Embryonic facial prominence (tissue), 1 donor: ENCODE measurements around the gene IL11RA.

ENCODE experiments used
- DNase-seq: peaks from one replicate; pipeline ENCODE4 v3.0.0-alpha.2; 2016; ENCODE audit errors: extremely low spot score

The IL11RA gene

DNA sequence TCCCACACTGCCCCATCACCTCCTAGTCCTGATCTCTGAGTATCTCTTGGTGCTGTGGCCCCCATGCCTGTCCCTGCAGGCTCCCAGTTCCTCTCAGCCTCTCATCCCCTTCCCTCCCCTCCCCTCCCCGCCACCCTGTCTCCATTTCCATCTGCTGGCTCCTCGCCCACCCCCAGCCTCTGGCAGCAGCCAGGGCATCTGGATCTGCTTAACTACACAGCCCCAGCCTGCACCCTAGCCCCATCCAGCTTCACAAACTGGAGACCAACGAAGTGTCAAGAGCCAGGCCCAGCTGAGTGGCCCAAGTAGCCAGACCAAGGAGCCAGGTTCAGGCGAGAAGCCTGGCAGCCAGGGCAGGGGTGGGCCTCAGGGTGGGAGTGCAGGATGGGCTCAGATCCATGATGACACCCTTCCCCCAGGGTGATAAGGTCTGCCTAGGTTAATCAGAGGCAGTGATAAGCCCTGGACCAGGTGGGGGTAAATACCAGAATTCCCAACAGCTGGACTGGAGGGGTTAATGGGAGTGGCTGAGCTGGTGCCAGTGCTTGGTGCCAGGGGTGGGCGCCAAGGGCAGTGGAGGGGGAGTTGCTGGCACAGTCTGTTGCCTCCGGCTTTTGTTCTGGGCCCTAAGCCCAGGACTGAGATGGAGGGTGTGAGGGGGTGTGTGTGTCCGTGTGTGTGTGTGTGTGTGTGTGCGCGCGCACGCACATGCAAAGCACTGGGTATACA is 2.5 kb downstream of the IL11RA start:
- DNase-seq = peak; percentile 76

DNA sequence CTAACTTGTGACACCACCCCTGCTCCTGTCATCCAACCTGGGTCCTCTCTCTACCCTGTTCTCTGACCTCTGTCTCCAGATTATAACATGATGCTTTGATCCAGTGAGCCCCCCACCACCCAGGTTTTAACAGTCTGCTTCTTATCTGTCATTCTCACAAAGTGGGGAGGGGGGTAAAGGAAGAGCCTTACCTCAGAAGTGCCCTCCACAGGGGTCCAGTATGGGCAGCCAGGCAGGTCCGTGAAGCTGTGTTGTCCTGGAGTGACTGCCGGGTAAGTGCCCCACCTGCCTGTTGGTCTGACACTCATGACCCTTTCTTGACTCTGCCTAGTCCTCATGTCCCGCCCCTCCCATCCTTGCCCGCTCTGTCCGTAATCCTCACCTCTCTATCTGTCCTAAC is 3.4 kb downstream of the IL11RA start:
- DNase-seq = no peak

DNA sequence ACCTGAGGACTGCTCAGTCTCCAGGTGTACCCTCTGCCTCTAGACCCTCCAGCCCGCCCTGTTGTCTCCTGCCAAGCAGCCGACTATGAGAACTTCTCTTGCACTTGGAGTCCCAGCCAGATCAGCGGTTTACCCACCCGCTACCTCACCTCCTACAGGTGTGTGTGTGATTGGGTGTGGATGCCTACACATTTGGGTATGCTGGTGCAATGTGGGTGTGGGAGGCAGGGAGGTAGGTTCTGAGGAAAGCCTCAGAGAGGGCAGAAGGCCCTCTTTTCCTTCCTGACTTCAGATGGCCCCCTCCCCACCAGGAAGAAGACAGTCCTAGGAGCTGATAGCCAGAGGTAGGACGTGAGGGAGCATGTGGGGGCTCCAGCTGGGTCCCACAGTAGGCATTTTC is 5.0 kb downstream of the IL11RA start:
- no peak for DNase-seq

DNA sequence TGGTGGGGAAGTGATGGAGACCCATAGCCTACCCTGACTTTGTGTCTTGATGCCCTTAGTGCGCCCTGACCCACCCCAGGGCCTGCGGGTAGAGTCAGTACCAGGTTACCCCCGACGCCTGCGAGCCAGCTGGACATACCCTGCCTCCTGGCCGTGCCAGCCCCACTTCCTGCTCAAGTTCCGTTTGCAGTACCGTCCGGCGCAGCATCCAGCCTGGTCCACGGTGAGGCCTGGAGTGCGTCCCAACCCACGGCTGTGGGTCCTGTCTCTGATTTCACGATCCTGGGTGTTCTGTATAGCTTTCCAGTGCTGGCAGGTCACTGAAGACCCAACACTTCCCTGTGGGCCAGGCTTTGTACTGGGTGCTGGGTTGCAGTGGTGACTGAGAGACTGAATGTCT is 6.5 kb downstream of the IL11RA start:
- DNase-seq = no peak

DNA sequence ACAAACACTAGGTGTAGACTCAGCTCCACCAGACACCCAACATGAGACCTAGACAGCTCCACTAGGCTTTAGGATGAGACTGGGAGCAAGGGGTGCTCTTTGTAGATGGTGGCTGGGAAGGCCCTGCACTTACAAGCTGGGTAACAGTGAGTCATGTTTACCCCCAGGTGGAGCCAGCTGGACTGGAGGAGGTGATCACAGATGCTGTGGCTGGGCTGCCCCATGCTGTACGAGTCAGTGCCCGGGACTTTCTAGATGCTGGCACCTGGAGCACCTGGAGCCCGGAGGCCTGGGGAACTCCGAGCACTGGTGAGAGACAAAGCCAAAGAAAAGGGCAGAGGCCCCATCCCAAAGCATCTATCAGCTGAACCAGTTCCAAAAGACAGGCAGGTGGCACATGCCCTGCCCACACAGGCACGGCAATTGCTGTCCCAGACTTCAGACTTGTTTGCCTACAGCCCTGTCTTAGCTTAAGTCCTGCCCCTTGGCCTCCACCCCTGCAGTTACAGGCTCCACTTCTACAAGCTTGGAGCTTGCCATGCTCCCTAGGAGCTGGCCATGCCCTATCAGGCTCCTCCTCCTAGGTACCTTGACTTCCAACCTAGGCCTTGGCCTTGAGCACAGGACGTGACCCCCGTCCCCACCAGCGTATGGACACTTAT is 7.7 kb downstream of the IL11RA start:
- no peak for DNase-seq

DNA sequence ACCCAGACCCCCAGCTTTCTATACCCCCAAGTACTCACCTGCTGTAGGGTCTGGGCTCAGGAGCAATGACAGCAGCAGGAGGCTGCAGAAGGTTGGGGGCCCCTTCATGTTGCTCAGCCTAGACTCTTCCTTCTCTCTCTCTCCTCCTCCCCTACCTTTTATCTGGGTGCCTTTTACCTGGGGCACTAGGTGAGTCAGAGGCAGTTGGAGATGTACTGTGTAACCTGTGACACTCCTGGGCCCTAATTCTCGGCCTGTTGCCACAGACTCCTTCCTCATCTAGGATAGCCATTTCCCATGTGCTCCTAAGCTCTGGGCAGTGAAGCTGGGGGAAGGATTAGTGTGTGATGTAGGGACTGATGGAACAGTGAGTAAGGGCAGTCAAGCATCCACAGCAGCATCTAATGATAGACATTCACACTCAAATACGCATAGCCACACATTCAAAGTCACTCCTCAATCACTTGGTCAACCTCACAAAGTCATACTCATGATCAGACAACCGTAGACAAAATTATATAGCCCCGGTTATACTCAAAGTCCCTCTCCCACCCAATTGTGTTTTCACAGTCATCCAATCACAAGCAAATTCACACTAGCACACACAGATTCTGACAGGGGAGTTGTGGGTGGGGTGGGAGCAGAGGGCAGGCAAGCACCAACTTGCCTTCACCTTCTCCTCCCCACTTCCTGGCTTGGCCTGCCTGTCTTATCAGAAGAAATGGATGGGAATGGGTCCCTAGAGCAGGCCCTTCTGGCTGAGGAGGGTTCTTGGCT is 10.7 kb downstream of the IL11RA start, which contains the start of gene CCL27:
Gene CCL27 (minus strand): TSS at position 132 of the 777 bp plus-strand sequence. CDS start 24 bp downstream, at position 108.
- no peak for DNase-seq

DNA sequence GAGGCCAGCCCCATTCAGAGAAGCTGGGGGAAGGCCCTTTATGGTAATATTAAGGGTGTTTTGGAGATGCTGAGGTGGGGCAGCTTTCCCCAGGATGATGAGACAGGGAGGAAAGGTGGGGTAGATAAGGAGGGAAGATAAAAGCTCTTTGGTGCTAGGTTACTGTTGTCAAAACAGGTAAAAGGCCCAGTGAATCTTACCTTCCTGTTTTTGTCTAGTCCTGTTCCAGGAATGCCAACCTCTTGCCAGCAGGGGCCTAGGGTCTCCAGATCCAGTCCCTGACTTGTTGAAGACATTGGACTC is 11.3 kb downstream of the IL11RA start:
- no peak for DNase-seq

DNA sequence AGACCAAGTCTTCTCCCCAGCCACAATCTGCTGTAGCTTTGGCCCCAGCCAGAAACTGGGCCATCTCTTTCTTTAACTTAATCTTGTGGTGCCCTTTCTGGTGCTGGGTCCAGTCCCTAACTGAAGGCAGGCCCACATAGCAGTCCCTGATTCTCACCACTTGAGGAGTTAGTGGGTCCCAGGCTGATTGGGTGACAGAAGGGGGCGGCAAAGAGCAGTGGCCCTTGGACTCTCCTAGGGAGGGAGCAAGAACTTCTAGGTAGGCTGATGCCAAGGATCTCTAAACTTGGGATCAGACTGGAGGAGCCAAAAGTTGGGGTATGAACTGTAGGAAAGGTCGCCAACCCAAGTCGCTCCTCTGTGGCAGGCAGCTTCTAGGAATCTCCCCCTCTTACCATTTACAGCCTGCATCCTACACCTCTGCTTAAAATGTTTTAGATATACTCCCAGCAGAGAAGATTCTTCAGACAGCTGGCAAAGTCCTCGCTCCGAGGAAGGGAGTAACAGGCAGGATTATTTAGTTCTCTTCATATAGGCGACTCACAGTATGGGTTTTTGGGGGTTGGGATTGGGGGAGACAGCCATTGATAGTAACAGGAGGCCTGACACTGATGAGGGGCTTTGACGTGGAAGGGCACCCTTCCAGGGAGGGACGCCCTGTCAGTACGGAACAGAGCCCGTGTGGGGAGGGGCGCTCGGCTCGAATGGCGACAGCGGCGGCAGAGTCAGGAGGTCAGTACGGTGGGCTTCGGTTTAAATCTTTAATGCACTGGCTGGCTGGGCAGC is 12.5 kb downstream of the IL11RA start:
- DNase-seq = no peak

DNA sequence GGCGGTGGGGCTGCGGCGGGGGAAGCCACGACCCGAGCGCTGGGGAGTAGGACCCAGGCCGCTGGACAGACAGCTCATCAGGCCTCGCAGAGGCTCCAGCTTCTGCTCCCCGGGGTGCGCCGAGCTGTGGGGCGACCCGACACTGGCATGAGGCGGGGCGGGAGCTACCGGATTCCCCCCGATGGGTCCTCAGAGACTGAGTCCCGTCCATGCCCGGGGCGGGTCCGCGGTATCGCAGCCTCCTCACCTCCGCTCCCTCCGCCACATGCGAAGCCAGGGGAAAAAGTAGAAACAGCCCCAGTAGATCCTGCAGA is 13.0 kb downstream of the IL11RA start:
- no peak for DNase-seq

DNA sequence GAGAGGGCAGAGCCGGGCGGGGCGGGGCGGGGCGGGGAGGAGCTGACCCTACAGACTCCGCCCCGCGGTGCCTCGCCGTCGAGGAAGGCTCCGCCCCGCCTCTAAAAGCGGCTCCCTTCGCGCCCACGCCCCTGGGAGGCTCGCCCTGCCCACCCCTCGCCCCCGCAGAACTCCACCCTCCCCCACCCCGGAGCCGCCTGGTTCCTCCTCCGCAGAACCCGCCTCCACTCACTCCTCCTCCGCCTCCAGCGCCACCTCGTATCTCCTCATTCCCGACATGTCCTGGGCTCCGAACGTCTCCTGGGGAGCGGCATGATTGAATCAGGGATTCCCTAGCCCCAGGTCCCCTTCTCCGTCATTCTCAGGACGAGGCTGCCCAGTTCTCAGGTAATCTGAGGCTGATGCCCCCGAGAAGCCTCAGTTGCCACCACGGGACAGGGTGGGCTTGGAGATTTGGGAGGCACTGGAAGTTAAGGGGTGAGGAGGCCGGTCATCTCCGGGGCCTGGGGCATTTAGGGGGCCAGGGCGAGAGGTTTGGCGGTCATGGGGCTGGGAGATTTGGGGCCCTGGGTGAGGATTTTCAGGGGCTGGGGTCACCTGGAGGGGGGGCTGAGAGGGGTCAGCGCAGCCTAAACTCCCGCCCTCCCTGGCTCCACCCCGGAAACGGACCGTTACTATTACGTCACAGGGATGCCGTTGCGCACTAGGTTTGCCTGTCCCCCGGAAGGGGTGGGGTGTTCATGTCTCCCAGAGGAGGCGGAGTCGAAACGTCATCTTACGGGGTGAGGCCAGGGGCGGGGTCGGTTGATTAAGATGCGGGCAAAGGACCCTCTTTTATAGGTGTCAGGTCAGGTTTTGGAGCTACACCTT is 13.6 kb downstream of the IL11RA start:
- DNase-seq = peak; percentile 95

DNA sequence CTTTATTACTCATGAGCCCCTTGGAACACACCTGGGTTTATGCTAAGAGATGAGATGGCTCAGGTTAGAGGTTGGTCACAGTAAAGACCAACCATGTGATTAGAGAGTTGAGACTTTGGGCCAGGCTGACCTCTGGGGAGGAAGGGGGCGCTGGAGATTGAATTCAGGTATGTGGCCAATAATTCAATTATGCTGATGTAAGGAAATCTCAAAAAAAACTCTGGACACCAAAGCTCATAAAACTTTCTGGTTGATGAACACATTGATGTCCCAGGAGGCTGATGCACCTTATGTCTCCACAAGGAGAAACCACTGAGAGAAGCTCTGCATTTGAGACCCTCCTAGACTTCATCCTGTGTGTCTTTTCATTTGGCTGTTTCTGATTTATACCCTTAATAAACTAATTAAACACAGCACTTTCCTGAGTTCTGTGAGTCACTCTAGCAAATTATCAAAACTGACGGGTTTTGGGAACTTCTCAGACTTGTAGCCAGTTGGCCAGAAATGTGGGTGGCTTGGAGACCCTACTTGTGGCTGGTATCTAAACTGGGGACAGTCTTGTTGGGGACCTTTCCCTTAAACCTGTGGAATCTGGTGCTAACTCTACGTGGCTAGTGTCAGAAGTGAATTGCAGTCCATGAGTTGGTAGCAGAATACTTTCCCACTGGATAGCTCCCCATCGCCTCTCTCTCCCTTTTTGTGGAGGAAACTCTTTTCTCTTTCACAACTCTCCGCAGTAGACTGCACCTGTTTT is 18.0 kb downstream of the IL11RA start:
- DNase-seq = no peak

DNA sequence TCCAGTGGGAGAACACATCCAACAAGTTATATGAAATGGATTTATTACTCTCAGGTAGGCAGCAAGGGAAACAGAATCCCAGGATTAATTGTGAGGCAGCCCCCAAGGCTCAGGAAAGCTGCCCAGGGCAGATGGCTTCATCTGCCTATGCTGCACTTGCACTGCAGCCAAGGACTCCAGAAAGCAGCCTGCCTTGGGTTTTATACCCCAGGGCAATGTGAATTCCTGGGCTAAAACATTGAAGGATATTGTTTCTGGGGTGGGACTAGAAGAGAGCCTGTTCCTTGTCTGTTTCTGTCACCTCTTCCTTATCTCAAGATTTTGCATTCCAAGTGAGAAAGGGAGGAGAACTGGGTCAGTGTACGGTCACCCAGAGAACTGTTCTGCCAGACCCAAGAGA is 19.3 kb downstream of the IL11RA start:
- no peak for DNase-seq

DNA sequence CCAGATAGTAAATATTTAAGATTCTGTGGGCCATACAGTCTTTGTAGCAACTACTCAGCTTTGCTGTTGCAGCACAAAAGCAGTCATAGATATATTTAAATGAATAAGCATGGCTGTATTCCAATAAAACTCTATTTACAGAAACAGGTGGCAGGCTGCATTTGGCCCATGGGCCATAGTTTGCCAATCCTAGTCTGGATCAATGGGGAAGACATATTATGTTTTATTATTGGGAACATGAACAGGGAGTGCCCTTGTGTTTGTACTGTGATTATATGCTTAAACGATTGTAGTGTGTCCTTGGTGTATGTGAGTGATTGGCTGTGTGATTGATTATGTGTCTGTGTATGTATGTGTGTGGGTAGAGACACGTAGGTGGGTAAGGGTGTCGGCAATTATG is 22.5 kb downstream of the IL11RA start:
- DNase-seq = no peak

DNA sequence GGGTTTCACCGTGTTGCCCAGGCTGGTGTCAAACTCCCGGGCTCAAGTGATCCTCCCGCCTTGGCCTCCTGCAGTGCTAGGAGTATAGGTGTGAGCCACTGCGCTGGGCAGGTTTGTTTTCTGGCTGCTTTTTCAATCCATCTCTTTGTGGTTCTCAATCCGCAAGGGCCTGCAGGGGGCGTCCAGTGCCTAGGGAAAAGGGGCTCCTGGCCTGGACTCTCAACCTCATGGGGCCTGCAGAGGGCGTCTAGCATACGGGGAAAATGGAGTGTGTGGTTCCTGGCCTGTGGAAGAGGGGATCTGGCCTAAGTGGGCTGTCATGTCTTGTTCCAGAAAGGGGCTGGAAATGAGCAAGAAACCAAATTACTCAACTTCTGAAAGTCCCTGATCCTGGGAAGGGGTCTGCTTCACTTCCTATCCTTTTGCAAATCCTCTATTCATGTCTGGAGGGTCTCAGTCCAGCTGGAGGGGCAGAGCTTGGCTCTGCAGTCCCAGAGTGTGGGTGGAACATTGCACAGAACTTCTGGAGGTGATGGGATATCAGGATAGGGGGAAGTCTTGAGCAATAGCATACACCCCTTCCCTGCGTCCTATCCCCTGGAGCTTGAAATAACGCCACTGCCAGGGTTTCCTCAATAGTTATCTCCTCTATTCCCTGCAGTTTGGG is 23.2 kb downstream of the IL11RA start:
- DNase-seq = no peak

DNA sequence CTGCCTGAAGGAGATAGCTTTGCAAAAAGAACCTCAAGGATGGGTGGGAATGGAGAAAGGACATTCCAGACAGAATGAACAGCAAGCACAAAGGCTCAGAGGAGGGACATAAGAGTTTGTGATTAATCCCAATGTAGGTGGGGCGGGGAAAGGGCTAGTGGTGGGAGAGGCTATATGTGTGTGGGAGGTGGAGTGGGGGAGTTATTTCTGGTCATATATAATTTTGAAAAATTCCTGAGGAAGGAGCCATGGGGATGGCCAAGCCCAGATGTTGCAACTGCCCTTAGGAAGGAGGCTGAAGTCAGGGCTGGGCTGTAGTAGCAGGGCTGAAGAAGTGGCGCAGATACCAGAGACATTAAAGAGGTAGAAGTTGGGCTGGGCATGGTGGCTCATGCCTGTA is 23.9 kb downstream of the IL11RA start:
- no peak for DNase-seq

DNA sequence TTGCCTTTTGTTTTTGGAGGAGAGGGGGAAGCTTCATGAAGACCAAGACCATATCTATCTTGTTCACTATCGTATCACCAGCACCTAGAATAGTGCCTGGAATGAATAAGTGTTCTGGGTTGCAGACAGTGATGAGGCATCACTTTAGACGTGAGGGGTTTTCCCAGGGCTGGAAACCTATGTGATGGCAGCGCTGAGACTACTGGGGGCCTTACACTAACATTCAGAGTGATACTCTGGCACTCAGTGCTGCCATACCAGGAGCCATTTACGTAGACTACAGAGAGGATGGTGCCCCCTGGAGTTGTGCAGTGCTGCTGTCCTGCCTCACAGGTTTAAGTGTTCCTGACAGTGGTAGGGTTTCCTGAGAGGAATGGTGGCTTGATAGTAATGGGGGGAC is 32.2 kb downstream of the IL11RA start:
- DNase-seq = no peak

DNA sequence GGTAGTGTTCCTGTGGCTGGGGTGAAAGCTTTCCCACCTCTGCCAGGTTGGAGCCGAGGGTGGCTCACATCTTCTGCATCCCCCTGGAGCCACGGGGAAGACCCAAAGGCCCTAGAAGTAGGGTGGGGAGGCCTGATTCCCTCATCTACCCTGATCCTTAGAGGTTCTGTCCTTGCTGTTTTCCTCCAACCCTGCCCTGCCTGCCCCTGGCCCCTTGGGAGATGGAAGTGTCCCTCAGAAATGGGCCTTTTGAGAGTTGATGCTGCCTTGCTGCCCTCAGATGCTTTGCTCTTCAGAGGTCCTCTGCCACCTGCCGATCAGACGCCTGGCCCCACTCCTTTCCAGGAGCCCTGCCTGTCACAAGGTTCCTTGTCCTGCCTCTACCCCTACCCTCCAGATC is 32.8 kb downstream of the IL11RA start:
- DNase-seq = no peak

DNA sequence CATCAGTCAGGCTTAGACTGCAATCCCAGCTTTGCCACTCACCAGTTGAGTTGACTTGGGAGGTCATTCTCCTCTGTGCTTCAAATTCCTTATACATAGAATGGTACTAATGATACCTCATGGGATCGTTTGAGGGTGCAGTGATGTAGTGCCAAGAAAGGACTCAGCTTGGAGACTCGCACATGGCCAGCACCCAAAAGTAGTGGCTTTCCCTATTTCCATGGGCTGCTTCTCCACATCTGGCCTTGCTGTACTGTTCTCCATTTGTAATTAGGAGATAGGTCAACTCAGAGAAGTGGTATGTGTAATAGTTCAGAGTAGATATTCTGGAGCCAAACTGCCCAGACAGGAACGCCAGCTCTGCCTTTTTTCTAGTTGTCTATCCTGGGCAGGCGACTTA is 33.6 kb downstream of the IL11RA start:
- no peak for DNase-seq

DNA sequence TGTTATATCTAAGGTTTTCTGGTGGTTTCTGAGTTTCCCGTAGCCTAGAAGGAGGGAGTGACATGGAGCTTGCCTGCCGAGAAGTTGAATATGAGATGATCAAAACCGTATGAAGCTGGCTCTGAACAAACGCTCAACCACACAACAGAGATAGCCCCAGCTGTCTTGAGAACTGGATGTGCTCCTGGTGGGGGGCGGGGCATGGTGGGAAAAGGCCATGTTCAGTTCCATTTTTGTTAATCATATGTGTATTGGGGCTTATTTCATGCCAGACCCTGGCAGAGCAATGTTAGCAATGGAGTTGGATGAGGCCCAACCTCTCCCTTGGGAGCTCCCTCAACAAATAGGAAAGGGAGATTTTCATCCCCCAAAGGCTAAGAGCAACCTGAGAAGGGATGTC is 34.2 kb downstream of the IL11RA start:
- no peak for DNase-seq

DNA sequence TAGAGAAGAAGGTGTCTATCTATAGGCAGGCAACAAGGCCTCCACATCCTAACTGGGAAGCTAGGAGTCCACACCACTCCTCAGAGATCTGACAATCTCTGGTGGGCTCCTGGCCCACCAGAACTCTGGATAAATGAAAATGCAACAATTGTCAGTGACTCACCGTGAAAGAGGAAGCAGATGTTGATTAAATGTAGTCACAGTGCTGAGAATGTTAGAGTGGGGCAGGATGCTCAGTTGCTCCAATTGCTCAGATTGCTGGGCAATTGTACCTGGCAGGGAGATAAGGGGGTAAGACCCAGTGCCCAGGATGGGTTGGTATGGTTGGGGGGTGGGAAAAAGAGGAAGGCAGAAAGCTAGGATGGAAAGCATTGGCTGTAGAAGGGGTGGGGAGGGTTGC is 34.7 kb downstream of the IL11RA start:
- no peak for DNase-seq
